GM21381 (cell line): Measurements from ENCODE around the gene GRK1.
"Not testable (repeated sequence)": the region's sequence is repeated elsewhere in the genome, so short reads cannot be mapped to it uniquely, and the experiment has no call there.

Source experiments
- ATAC-seq: cut with Tn5 transposase; IDR thresholded peaks from one replicate; pipeline ENCODE4 v1.9.1; 2021; ENCODE audit warnings: mild to moderate bottlenecking, moderate library complexity; ENCODE audit not compliant: unreplicated experiment

The GRK1 gene

DNA sequence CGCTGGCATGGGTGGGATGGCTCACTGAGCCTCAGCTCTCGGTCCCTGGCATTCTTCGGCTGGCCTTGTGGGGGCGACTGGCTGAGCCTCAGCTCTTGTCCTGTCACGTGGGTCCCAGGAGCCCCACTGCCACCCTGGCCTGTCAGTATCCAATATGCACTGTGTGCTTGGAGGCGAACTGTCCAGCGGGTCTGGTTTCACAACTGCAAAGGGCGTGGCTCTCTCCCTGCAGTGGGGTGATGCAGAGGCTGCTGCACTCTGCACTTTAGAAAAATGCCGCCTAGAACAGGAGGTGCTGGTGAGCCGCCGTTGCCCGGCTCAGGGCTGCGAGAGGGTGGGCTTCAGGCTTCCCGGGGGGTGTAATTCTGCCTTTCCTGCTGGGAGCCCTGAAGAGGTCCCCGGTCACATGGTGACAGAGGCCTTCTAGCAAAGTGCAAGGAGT, 75.0 kb downstream of the GRK1 start:
- ATAC-seq: no peak

DNA sequence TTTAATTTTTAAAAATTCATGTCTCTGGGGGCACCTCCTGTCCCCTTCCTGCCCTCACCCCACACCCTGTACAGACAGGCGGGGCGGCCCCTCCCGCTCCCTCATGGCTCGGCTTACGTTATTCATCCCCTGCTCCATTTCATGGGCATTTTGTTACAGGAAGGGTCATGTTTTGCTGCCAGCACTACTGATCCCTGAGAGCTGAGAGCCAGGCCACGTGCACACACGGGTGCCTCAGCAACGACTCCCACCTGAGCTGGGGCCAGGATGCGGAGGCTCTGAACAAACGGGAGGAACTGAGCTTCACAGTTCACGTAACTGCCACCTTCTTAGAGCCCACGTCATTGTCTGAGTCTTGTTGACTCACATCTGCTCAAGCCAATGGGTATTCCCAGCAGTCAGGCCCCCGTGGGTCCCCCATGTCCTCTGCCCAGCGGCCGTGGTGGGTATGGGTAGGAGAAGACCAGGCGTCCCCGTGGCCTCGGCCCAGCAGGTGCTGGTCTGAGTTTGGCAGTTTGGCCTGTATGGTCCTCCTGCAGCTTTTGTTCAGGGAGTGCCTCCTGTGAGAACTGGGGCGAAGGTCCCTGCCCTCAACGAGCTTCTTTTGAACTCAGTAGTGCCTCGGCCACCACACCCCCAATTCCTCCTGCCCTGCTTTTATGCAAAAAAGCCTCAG, 75.6 kb downstream of the GRK1 start:
- no peak for ATAC-seq

DNA sequence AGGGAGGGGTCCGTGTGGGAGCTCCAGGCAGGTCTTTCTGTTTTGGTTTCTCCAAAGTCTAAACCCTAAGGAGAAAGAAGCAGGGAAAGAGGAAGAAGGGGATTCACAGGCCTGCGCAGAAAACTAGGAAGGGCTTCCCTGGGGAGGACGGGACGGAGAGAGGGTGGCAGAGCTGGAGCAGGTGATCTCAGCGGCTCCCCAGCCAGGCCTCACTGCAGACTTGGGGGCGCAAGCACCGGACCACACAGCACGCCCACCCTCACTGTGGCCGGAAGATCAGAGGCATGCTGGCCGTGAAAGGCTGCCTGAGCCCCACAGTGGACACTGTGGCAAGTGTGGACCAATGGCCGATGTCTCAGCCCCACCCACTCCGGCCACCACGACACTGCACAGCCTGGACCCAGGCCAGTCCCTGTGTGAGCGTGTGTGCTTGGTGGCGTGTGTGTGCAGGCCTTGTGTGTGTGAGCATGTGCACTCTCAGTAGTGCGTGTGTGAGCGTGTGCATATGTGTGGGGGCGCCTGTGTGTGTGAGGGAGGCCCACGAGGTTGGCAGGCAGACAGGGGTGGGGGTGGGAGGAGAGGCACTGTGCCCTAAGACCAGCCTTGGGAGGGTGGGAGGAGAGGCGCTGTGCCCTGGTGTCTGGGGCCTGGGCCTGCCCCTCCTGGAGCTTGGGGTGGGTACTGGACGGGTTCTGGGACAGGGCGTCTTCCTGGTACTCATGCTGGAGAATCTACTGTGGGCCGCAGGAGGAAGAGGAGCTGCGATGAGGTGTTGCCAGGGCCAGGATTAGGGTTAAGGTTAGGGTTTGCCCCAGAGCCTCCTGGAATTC, 76.6 kb downstream of the GRK1 start:
- no peak for ATAC-seq

DNA sequence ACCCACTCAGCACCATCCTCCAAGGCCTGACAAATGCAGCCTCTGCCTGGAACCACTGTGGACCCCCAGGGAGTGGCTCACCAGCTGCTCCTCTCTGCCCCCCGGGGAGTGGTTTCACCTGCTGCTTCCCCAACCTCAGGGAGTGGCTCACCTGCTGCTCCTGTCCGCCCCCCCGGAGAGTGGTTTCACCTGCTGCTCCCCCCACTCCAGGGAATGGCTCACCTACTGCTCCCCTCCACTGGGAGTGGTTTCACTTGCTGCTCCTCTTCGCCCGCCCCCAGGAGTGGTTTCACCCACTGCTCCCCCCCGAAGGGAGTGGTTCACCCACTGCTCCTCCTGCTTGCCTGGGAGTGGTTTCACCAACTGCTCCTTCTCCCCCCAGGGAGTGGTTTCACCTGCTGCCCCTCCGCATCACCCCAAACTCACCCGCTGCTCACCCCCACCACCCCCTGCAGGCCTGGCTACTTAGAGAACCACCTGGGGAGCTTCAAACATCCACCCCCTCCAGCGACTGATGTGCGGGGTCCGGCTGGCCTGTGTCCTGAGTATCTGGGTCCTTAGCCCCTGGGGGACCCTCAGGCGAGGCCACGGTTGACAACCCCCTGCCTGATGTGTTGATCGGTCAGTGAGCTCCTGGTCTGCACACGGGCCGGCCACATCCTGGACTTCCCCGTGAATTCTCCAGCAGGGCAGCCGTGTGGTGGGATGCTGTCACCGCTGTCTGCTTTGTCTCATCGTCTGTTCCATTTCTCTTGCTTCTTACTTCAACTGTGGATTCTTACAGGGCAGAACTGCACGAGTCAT, 77.4 kb downstream of the GRK1 start:
- no peak for ATAC-seq

DNA sequence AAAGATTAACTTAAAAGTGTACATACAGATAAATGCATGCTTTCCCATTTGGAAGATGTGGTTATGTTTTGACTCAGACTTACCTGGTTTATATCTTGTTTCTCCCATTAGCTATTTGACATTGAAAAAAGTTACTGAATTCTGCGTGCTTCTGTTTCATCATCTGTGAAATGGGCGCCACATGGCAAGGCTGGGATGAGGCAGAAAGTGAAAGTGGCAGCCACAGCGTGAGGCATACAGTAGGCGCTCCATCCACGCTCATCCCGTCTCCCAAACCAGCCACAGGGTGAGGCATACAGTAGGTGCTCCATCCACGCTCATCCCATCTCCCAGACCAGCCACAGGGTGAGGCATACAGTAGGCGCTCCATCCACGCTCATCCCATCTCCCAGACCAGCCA, 78.0 kb downstream of the GRK1 start:
- no peak for ATAC-seq

DNA sequence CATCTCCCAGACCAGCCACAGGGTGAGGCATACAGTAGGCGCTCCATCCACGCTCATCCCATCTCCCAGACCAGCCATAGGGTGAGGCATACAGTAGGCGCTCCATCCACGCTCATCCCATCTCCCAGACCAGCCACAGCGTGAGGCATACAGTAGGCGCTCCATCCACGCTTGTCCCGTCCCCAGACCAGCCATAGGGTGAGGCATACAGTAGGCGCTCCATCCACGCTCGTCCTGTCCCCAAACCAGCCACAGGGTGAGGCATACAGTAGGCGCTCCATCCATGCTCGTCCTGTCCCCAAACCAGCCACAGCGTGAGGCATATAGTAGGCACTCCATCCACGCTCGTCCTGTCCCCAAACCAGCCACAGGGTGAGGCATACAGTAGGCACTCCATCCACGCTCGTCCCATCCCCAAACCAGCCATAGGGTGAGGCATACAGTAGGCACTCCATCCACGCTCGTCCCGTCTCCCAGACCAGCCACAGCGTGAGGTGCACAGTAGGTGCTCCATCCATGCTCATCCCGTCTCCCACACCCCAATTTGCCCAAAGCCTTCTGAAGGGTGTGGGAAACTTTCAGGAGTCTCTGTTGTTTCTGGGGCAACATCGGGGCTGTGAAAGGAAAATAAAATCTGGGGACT, 78.6 kb downstream of the GRK1 start:
- not testable (repeated sequence) for ATAC-seq

DNA sequence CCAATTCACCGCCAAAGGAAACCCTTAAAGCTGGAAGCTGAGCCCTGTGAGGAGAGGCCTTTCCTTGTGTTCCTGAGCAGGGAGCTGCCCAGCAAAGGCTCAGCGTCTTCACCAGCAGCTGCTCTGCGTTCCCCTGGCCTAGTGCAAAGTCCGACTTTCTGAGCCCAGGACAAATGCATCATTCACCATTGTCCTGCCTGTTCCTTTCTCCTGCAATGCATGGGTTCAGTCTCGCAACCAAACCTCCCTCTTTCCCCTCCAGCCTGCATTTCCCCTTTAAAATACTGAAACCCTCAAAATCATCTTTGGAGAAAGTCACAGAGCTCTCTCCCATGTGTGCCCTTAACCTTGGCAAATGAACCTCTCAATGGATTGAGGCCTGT, 79.1 kb downstream of the GRK1 start:
- ATAC-seq: no peak

DNA sequence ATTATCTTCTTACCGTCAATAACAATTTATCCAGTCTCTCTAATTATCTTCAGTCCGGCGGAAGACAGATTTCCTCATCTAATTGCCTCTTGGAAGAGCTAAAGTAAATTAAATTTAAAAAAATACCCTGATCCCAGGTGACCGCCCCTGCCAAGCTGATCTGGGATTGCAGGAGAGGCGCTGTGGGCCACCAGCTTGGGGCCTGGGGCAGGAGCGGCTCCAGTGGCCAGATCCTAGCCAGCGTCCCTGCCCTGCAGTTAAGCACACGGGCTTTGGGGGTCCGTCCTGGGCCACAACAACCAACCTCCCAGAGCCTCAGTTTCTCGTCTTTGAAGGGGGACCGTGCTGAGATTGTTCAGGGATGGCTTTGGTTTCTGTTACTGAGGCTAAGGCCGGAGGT, 79.7 kb downstream of the GRK1 start:
- ATAC-seq: no peak

DNA sequence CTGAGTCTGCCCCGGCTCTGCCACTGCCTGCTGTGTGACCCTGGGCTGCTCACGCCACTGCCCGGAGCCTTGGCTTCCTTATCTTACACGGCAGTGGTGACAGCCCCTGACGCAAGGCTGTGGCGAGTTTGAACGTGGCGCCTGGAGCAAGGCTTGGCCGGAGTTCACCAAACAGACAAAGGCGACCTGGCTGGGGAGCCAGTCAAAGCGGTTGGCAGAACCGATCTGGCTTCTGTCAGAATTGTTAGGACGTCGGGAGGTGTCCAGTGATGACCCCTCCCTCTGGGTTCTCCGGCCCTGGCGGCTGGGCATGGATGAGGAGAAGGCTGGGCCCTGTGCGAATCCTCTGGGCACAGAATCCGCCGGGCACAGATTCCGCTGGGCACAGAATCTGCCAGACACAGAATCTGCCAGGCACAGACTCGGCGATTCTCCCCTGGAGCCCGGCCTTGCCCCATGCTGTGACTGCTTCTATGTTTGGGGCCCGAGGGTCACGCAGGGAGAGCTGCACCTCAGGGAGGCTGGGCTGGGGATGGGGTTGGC, 80.3 kb downstream of the GRK1 start:
- ATAC-seq: no peak

DNA sequence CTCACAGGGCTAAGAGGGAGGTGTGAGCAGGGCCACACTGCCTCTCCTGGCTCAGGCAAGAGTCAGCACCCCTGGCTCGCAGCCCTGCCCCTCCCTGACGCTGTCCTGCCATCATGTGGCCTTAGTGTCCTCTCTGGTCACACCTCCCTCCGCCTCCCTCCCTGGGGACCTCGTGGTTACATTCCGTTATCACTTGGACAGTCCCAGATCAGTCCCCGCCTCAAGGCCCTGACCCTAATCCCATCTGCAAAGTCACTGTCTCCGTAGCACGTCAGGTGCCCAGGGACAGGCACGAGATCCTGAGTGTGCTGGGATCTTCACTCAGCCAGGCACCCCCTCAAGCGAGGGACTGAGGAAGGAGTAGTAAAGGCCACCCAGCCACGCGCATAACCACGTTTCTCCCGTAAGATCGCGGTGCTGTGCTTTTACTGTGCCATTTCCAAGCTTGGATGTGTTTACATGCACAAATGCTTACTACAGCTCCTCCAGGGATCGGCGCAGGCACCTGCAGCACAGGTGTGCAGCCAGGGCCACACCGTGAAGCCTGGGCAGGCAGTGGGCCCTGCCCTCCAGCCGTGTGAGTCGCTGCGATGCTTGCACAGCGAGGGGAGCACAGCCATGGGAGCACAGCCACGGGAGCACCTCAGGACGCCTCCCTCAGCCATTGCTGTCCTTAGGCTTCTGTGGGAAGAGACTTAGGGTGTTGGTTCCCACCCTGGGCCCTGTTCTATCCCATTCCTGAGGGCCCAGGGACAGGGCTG, 81.3 kb downstream of the GRK1 start:
- no peak for ATAC-seq

DNA sequence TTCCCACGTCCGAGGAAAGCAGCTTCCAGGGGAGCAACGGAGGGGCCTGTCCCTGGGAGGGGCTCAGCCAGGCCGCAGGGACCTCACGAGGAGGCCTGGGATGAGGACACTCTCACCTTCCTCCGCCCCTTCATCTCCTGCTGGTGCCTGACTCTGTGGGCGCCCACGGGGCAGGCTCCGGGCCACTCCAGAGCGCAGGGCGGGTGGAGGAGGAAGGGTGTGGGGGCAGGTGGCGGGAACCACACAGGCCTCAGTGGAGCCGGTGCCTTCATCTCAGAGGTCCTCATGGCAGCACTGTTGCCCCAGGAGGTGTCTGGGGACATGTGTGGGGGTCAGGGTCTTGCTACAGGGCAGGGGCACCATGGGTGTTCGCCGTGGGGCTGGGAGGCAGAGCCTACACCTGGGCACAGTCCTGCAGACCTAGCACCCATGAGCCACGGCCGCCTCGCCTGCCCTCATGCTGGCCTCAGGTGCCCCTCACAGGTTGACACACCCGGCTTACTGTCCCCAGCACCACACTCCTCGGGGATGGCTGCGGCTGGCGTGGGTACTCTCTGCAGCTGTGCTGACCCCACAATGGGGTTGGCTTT, 81.9 kb downstream of the GRK1 start:
- ATAC-seq: no peak

DNA sequence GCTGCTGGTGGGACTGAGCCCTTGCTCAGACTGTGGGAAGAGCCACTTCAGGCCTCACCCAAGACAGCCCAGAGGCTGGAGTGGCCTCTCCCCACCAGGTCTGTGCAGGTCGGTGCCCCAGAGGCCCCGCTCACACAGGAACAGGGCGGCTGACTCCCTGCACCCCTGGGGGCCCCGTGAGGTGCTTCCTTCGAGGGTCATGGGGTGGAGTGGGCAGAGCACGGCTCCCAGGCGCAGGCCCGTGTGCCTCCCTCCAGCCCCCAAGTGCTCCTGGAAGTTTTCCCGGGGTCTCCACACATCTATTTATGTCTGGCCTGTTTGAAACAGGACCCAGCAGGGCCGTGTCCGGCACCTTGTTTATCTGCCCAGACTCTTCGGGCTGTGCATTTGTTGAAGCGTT, 82.5 kb downstream of the GRK1 start:
- ATAC-seq: no peak

DNA sequence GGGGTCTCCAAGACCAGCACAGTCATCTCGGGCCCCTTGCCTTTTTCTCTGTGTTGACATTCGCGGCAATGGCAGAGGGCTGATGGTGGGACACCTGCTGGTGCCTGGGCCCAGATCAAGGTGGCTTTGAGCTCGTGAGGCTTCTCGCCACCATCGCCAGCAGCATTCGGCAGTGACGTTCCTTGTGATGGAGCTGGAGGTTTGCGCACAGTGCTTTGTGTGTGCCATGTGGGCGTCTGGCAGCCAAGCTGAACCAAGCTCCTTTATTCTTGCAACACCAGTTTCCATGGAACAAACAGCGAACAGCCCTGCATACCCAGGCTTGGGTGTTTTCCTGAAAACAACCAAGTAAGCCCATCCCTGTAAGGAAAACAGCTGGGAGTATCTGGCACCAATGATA, 82.9 kb downstream of the GRK1 start:
- no peak for ATAC-seq

DNA sequence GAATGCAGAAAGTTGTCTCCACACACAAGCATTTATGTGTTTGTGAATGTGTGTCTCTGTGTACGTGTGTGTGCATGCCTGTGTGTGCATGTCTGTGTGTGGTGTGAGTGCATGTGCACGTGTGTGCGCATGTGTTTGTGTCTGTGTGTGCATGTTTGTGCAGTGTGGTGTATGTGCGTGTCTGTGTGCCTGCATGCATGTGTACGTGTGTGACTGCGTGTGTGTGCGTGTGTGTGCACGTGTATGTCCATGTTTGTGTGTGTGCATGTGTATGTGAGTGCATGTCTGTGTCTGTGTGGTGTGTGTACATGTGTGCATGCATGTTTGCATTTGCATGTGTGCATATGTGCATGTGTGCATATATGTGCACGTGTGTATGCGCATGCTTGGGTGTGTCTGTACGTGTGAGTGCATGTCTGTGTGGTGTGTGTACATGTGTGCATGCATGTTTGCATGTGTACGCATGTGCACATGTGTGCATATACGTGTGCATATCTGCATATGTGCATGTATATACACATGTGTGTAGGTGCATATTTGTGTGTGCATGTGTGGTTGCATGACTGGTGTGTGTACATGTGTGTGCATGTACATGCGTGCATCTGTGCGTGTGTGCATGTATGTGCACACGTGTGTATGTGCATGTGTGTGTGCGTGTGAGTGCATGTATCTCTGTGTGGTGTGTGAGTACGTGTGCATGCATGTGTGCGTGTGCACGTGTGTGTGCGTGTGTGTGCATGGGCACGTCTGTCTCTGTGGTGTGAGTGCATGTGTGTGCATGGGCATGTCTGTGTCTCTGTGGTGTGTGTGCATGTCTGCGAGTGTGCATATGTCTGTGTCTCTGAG, 83.8 kb downstream of the GRK1 start:
- no peak for ATAC-seq

DNA sequence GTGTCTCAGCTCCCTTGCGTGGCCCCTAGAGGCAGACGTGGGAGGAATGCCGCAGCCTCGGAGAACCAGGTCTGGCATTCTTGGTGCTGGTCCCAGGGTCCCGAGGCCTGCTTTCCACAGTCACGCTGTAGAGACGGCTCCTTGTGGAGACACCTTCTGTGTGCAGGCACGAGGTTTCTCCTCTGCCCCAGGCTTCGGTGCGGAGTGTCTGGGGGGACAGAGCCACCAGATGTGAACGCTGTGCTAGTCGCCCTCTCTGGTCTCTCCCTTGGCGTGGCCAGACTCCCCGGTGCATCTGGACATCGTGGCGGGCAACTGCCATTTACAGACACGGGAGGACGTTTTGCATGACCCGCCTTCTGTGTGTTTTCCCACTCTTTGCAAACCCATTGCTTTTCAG, 84.5 kb downstream of the GRK1 start:
- ATAC-seq: no peak

DNA sequence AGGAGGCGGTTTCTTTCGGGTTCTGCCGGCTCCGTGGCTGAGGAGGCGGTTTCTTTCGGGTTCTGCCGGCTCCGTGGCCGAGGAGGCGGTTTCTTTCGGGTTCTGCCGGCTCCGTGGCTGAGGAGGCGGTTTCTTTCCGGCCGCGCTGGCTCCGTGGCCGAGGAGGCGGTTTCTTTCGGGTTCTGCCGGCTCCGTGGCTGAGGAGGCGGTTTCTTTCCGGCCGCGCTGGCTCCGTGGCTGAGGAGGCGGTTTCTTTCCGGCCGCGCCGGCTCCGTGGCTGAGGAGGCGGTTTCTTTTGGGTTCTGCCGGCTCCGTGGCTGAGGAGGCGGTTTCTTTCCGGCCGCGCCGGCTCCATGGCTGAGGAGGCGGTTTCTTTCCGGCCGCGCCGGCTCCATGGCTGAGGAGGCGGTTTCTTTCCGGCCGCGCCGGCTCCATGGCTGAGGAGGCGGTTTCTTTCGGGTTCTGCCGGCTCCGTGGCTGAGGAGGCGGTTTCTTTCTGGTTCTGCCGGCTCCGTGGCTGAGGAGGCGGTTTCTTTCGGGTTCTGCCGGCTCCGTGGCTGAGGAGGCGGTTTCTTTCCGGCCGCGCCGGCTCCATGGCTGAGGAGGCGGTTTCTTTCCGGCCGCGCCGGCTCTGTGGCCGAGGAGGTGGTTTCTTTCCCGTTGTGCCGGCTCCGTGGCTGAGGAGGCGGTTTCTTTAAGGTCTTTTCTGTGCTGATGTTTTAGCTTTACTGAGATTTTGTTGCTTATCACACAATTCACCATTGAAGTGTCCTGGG, 85.4 kb downstream of the GRK1 start:
- not testable (repeated sequence) for ATAC-seq

DNA sequence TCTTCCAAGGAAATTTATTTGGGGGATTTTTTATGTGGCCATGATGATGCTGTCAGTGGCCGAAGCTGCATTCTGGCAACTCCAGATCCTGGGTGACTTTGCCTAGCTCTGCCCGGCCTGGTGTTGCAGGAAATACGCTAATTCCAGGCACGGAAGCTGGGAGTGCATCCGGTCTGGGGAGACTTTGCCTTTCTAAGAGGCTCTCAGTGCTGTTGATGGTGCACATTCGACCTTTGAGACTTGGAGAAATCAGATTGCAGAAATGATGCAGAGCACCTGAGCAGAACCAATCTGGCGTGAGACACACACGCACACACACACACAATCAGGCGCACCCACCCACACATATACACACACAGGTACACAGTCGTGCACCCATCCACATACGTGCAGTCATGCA, 86.2 kb downstream of the GRK1 start:
- ATAC-seq: no peak

DNA sequence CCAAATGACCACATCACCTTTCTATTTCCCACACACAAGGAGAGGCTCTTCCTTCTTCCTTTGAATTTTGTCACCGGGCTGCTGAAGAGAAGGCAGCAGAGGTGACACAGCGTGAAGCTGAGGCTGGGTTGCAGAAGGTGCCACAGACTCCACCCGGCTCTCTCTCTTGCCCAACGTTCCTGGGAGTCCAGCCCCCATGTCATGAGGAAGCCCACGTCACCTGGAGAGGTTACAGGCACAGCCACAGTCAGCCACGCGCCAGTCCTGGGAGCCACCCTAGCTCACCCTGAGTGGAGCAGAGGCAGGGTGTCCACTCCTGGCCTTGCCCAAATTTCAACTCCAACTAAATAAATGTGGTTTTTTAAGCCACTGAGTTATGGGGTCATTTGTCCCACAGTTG, 87.2 kb downstream of the GRK1 start:
- ATAC-seq: no peak
